ENCODE results near the gene ATP2B1. TPM values are rescaled to one million over a fixed set of nuclear protein-coding genes. Genes with fewer than 3 reads are reported as not detected.
"Not testable (repeated sequence)": the region's sequence is repeated elsewhere in the genome, so short reads cannot be mapped to it uniquely, and the experiment has no call there.

The ATP2B1 gene
- total RNA-seq: 10 to 100 TPM; 21.9 to 47.7 (median 42.1) TPM

DNA sequence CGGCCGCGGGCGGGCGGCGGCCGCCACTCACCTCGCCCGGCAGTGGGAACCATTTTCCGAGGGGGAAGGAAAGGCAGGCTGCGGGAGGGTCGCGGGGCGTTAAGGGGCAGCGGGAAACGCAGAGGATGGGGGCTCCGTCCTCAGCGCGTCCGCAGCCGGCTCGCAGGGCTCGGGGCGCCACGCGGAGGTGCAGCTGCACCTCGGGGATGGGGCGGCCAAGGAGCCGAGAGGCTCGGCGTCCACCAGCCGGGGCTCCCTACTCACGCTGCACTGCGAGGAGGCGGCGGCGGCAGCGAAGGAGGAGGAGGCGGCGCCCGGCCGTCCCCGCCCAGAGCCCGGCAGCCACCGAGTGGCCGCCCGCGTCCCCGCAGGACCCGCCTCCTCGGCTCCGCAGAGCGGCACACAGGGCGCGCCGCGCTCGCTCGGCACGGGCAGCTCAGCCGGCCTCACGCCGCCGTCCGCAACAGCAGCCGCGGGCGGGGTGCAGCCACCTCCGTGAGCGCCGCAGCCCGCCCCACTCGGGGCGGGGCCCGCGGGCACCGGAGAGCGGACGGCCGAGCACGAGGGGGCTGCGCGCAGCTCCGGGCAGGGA is at the start of gene ATP2B1:
Gene ATP2B1 (minus strand): TSS at position 274 of the 592 bp plus-strand sequence. CDS start 52,952 bp downstream, outside the sequence.
- peak; percentile 77 to 83 for TF ChIP-seq POLR2A (IDR thresholded peaks at IDR 0.05)
- peak in 3 of 5 experiments; percentile 11 to 48 (median 35) for TF ChIP-seq CTCF (IDR thresholded peaks at IDR 0.05)
- TF ChIP-seq EP300 (IDR thresholded peaks at IDR 0.05): peak in 1 of 2 donors; percentile 84
- Histone ChIP-seq H3K27ac (peak within 1 kb of the TSS; percentile 93 to 99 (median 96)), H3K9me3 (no peaks in the 10 kb centered on the region), H3K4me3 (peak within 1 kb of the TSS; percentile 86 to 94 (median 89)), H3K36me3 (no peaks in the 10 kb centered on the region), H3K27me3 (no peaks in the 10 kb centered on the region), H3K4me1 (peaks cover 0 to 30% (median 8%) of the 10 kb centered on the region in 4 donors)
- 0 to 1% methylated on average over 41 to 44 of the region's 84 CpGs for WGBS, 2 donors
- peak; percentile 61 to 68 for DNase-seq (ENCODE audit: low spot score in 2 of 2)

DNA sequence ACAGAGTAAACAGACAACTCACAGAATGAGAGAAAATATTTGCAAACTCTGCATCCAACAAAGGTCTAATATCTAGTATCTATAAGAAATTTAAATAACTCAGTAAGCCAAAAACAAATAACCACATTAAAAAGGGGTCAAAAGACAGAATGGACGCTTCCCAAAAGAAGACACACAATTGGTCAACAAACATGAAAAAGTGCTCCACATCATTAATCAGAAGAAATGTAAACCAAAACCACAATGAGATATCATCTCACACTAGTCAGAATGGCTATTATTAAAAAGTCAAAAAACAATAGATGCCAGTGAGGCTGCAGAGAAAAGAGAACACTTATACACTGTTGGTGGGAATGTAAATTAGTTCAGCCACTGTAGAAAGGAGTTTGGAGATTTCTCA is 49.3 kb upstream of the ATP2B1 start:
- DNase-seq (ENCODE audit: low spot score in 2 of 2); H3K36me3 ChIP-seq; H3K9me3 ChIP-seq; H3K27ac ChIP-seq; H3K4me3 ChIP-seq; H3K4me1 ChIP-seq; H3K27me3 ChIP-seq: not testable (repeated sequence)
- 79 to 83% methylated on average over 1 of the region's 1 CpG for WGBS, 2 donors

DNA sequence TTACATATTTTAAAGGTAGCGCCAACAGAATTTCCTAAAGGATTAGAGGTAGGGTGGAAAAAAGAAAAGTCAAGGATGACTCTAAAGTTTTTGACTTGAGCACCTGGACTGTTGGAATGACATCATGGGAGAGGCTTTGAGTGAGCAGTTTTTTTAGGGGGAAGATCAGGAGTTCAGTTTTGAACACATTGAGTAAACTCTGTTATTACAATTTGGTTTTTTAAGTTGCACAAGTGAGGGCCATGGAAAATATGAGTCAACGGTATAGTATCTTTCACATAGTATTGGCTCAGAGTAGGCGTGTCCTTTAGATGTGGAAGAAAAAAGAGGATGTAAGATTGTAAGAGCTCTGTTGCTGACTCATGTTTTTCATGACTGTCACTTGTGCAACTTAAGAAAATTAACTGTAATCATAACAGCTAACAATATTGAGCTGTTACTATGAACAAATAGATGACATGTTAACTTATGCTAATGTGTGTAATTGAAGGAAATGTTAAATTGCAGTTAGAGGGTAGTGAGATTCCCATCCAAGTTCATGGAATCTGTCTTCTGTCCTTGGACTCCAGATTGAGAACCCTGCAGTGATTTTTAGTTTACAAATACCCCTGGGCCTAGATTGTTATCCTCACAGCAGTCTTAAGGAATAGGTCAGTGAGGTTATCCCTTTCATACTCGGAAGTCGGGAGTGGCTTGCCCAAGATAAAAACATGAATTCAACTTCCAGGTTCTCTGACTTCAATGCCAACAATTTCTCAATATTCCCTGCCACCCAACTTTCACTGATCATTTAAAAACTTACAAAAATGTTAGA is 48.2 kb upstream of the ATP2B1 start:
- Histone ChIP-seq H3K4me1 (peaks cover 0 to 7% (median 0%) of the 10 kb centered on the region in 4 donors), H3K36me3 (no peaks in the 10 kb centered on the region), H3K9me3 (no peaks in the 10 kb centered on the region), H3K27ac (peak overlapping the region in 2 of 4 donors; percentile 39 to 50), H3K4me3 (no peak overlapping the region), H3K27me3 (no peaks in the 10 kb centered on the region)
- 69 to 73% methylated on average over 5 of the region's 5 CpGs for WGBS, 2 donors
- no peak for TF ChIP-seq CTCF (IDR thresholded peaks at IDR 0.05)
- TF ChIP-seq EP300 (IDR thresholded peaks at IDR 0.05): peak; percentile 44 to 86
- DNase-seq (ENCODE audit: low spot score in 2 of 2): peak in 1 of 2 donors; percentile 67

GRCh38 chr12:89756194-89756584 is 47.6 kb upstream of the ATP2B1 start:
- Histone ChIP-seq H3K36me3 (no peaks in the 10 kb centered on the region), H3K9me3 (no peaks in the 10 kb centered on the region), H3K27me3 (no peaks in the 10 kb centered on the region), H3K4me3 (no peak overlapping the region), H3K4me1 (peaks cover 0 to 7% (median 0%) of the 10 kb centered on the region in 4 donors), H3K27ac (peak overlapping the region in 2 of 4 donors; percentile 39 to 50)
- no peak for TF ChIP-seq POLR2A (IDR thresholded peaks at IDR 0.05)
- no peak for TF ChIP-seq EP300 (IDR thresholded peaks at IDR 0.05)
- no peak for TF ChIP-seq CTCF (IDR thresholded peaks at IDR 0.05)
- 83 to 90% methylated on average over 4 of the region's 4 CpGs for WGBS, 2 donors
- DNase-seq (ENCODE audit: low spot score in 2 of 2): no peak

- no peak overlapping the region for H3K27ac ChIP-seq
- 85 to 92% methylated on average over 3 of the region's 3 CpGs for WGBS, 2 donors
- H3K27me3 ChIP-seq: no peaks in the 10 kb centered on the region
- peaks cover 0 to 7% (median 0%) of the 10 kb centered on the region in 4 donors for H3K4me1 ChIP-seq
- H3K9me3 ChIP-seq: no peaks in the 10 kb centered on the region
- no peak overlapping the region for H3K4me3 ChIP-seq
- TF ChIP-seq POLR2A (IDR thresholded peaks at IDR 0.05) (no peak), CTCF (IDR thresholded peaks at IDR 0.05) (no peak), EP300 (IDR thresholded peaks at IDR 0.05) (no peak)
- no peaks in the 10 kb centered on the region for H3K36me3 ChIP-seq
- DNase-seq (ENCODE audit: low spot score in 2 of 2): no peak
Measured at GRCh38 chr12:89753997-89754396, 45.4 kb upstream of the ATP2B1 start.
